Tibial nerve (tissue), 4 donors: Measurements from ENCODE around the gene CADPS. TPM values are rescaled to one million over a fixed set of nuclear protein-coding genes. Genes with fewer than 3 reads are reported as not detected.

ENCODE experiments used
- DNase-seq, 2 donors: peaks; one replicate each; pipeline ENCODE4 v3.0.0-alpha.2; 2019; ENCODE audit warnings: low spot score in 2 of 2
- H3K27ac ChIP-seq, 4 donors: fragments of 200-600 bp; sonication (generic) in 3 of 4; one replicate each; pipeline ENCODE4 v1.5.1; 2017 to 2019; ENCODE audit warnings: mild to moderate bottlenecking in 1 of 4
- H3K27me3 ChIP-seq, 2 donors: fragments of 200-600 bp; sonication (generic) in 1 of 2; one replicate each; pipeline versions ENCODE4 v1.5.1 to v1.6.0; 2017 to 2019
- H3K36me3 ChIP-seq, 3 donors: fragments of 200-600 bp; sonication (generic); one replicate each; pipeline ENCODE4 v1.5.1; 2018 to 2019
- H3K4me1 ChIP-seq, 4 donors: fragments of 200-600 bp; sonication (generic) in 3 of 4; one replicate each; pipeline ENCODE4 v1.5.1; 2017 to 2019
- H3K4me3 ChIP-seq, 4 donors: fragments of 200-600 bp; sonication (generic) in 3 of 4; one replicate each; pipeline ENCODE4 v1.5.1; 2017 to 2019; ENCODE audit warnings: mild to moderate bottlenecking in 1 of 4, moderate library complexity in 1 of 4
- H3K9me3 ChIP-seq, 4 donors: fragments of 200-600 bp; sonication (generic) in 3 of 4; one replicate each; pipeline ENCODE4 v1.5.1; 2017 to 2019
- EP300 ChIP-seq, 2 donors: sonication (generic); formaldehyde crosslinking; IDR thresholded peaks; one replicate each; pipeline ENCODE4 v1.6.1; 2017; ENCODE audit warnings: antibody characterized with exemption in 2 of 2, mild to moderate bottlenecking in 1 of 2
- POLR2A ChIP-seq, 2 donors: fragments of 450-650 bp; IDR thresholded peaks; one replicate each; pipeline ENCODE4 v1.6.1; 2017; ENCODE audit warnings: antibody characterized with exemption in 2 of 2, mild to moderate bottlenecking in 2 of 2, moderate library complexity in 2 of 2
- WGBS, 2 donors: methylation state at CpG; one replicate each; pipeline ENCODE4 v1.1.5; 2018; 5-methylcytosine and 5-hydroxymethylcytosine counted together
- total RNA-seq, 4 donors: library from RNA; depleted of rRNA; stranded (reverse); fragments of >200 nt; gene quantifications; one replicate each; pipeline ENCODE4 v1.1.0, GENCODE V29; 2016
- TF ChIP-seq, protein P1 (sequence below), 5 experiments: fragments of 200-600 bp in 3 of 5; fragments of 450-650 bp in 2 of 5; sonication (generic) in 3 of 5; IDR thresholded peaks; one replicate each; pipeline ENCODE4 v1.5.1; 2016 to 2019; ENCODE audit warnings: antibody characterized with exemption in 5 of 5, mild to moderate bottlenecking in 3 of 5, moderate library complexity in 2 of 5

CADPS gene
- total RNA-seq, 4 donors from 2014 or later, result 16.2 to 16.7 TPM; not detected in 2

DNA sequence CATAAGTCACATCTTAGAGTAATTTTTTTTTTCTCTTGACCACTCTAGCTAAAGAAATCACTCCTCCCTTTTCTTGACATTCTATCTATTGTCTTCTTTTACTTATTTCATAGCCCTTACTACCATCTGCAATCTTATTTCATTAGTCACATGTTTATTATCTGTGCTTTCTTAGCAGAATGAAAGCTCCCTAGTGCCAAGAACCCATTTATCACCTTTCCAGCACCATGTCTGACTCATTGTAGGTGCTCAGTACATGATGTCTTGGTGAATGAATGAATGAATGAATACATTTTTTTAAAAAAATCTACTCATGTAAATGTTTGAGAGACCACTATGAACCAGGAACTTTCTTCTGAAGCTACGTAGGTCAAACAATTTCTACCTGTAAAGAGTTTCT is 157.2 kb downstream of the CADPS start:
- no peaks in the 10 kb centered on the region for H3K9me3 ChIP-seq
- TF ChIP-seq, protein P1, sequence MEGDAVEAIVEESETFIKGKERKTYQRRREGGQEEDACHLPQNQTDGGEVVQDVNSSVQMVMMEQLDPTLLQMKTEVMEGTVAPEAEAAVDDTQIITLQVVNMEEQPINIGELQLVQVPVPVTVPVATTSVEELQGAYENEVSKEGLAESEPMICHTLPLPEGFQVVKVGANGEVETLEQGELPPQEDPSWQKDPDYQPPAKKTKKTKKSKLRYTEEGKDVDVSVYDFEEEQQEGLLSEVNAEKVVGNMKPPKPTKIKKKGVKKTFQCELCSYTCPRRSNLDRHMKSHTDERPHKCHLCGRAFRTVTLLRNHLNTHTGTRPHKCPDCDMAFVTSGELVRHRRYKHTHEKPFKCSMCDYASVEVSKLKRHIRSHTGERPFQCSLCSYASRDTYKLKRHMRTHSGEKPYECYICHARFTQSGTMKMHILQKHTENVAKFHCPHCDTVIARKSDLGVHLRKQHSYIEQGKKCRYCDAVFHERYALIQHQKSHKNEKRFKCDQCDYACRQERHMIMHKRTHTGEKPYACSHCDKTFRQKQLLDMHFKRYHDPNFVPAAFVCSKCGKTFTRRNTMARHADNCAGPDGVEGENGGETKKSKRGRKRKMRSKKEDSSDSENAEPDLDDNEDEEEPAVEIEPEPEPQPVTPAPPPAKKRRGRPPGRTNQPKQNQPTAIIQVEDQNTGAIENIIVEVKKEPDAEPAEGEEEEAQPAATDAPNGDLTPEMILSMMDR (IDR thresholded peaks at IDR 0.05), result no peak
- TF ChIP-seq EP300 (IDR thresholded peaks at IDR 0.05) (no peak), POLR2A (IDR thresholded peaks at IDR 0.05) (no peak)
- no peaks in the 10 kb centered on the region for H3K36me3 ChIP-seq
- H3K4me1 ChIP-seq, result no peaks in the 10 kb centered on the region
- H3K27ac ChIP-seq, result no peak overlapping the region
- no peak overlapping the region for H3K4me3 ChIP-seq
- DNase-seq, result no peak
- 41 to 94% methylated on average over 1 of the region's 1 CpG for WGBS, 2 donors
- H3K27me3 ChIP-seq, result peaks cover 0 to 4% of the 10 kb centered on the region in 2 donors

DNA sequence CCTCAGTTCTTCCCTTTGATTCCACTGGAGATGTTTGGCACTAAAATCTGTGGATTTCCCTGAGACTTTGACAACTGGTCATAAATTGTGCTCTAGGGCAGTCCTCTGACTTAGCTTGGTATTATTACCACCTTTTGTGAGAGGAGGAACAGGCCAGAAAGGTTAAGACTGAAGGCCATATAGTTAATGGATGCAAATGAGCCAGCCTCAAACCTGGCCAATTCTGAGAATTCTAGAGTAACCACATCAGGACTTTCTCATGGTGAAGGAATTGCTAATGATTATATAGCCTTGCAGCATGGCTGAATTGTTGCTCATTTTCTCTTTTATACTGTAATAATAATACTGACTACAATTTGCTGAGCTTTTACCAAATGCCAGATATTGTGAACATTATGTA is 162.5 kb downstream of the CADPS start:
- Histone ChIP-seq H3K4me3 (no peak overlapping the region), H3K36me3 (no peaks in the 10 kb centered on the region), H3K9me3 (no peaks in the 10 kb centered on the region), H3K27me3 (no peaks in the 10 kb centered on the region), H3K4me1 (no peaks in the 10 kb centered on the region), H3K27ac (no peak overlapping the region)
- TF ChIP-seq, protein P1 (IDR thresholded peaks at IDR 0.05), result no peak
- no peak for TF ChIP-seq EP300 (IDR thresholded peaks at IDR 0.05)
- no peak for TF ChIP-seq POLR2A (IDR thresholded peaks at IDR 0.05)
- no peak for DNase-seq

DNA sequence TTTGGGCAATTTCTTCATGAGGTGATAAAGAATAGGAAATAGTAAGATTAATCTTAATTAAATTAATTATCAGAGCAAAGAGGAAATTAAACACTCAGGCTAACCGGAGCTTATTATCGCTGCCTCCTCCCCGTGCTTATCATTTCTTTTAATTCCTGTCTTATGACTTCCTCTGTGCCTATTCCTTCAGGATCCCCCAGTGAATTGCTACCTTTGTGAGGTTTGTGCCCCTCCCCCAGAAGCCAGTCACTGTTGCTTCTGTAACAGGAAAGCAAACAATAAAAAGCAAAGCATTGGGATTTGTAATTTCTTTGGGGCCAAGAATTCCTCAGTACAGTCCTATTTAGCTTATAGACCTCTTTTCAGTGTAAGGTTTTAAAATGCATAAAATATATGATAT is 164.5 kb downstream of the CADPS start:
- no peaks in the 10 kb centered on the region for H3K36me3 ChIP-seq
- no peaks in the 10 kb centered on the region for H3K9me3 ChIP-seq
- H3K27me3 ChIP-seq, result no peaks in the 10 kb centered on the region
- no peak overlapping the region for H3K27ac ChIP-seq
- TF ChIP-seq, protein P1 (IDR thresholded peaks at IDR 0.05), result no peak
- TF ChIP-seq EP300 (IDR thresholded peaks at IDR 0.05) (no peak), POLR2A (IDR thresholded peaks at IDR 0.05) (no peak)
- no peak overlapping the region for H3K4me3 ChIP-seq
- no peaks in the 10 kb centered on the region for H3K4me1 ChIP-seq
- 53 to 56% methylated on average over 3 of the region's 3 CpGs for WGBS, 2 donors
- no peak for DNase-seq

DNA sequence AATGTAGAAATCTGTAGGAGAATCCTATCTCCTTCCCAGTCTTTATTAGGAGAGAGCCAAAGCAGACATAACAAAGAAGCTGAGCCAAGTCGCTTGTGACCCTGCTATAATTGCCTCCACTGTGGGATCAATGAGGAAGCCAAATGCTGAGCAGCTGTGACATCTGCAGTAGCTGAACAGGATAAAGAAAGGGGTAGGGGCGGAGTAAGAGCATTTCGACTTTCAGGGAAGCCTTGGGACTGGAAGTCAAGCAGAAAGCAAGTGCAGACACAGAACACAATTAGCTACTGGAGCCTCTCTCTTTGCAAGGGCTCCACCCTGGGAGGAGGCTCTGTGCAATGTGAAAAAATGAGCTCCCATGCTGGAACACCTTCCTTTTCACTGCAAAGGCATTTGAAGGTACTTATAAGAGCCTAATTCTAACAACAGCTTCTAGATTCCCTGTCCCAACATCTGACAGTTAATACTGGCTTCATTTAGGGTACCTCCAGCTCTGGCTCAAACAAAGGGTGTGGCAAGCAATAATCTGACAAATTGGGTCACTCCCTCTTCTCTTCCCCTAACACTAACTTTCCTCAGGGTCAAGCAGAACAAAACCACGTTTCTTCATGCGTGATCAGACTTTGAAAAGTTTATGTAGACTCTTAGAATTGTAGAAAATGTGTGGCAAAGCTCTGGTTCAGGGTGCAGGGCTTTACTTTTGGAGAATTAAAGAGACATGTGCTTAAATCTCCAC is 166.4 kb downstream of the CADPS start:
- Histone ChIP-seq H3K9me3 (no peaks in the 10 kb centered on the region), H3K27ac (no peak overlapping the region), H3K4me3 (no peak overlapping the region), H3K27me3 (no peaks in the 10 kb centered on the region), H3K4me1 (no peaks in the 10 kb centered on the region), H3K36me3 (no peaks in the 10 kb centered on the region)
- WGBS, 2 donors, result 17 to 21% methylated on average over 5 of the region's 5 CpGs
- no peak for DNase-seq
- TF ChIP-seq EP300 (IDR thresholded peaks at IDR 0.05), result no peak
- no peak for TF ChIP-seq POLR2A (IDR thresholded peaks at IDR 0.05)

DNA sequence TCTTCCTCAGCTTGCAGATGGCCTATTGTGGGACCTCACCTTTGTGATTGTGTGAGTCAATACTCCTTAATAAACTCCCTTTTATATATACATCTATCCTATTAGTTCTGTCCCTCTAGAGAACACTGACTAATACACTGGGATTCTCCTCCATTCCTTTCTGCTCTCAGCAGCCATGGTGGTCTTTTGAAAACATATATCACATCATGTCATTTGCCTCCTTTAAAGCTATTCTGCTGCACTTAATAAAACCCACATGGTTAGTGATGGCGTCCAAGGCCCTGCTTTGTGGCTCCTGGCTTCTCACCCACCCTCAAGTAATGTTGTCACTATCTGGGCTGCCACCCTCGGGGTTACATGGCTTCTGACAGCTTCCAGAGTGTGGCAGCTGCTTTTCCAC is 169.5 kb downstream of the CADPS start:
- TF ChIP-seq, protein P1 (IDR thresholded peaks at IDR 0.05), result no peak
- TF ChIP-seq EP300 (IDR thresholded peaks at IDR 0.05), result no peak
- no peak for TF ChIP-seq POLR2A (IDR thresholded peaks at IDR 0.05)
- Histone ChIP-seq H3K4me1 (no peaks in the 10 kb centered on the region), H3K4me3 (no peak overlapping the region), H3K27ac (no peak overlapping the region), H3K27me3 (no peaks in the 10 kb centered on the region), H3K9me3 (no peaks in the 10 kb centered on the region), H3K36me3 (no peaks in the 10 kb centered on the region)
- no peak for DNase-seq
- WGBS, 2 donors, result 62 to 64% methylated on average over 2 of the region's 2 CpGs
